Endothelial cell of umbilical vein (primary cell): Measurements from ENCODE around the gene CACNB3. TPM values are rescaled to one million over a fixed set of nuclear protein-coding genes. Genes with fewer than 3 reads are reported as not detected.

ENCODE experiments used
- BruUV-seq: library from RNA; stranded (reverse); fragments of 400-500 nt; replicated peaks from 2 replicates; lab custom pipeline; 2021; lab: Mats Ljungman, UMichigan
- CTCF ChIA-PET: fragments of 300-600, 350-600 bp; sonication (Branson Sonifier 250); formaldehyde crosslinking; loops from one replicate; lab custom pipeline; 2021; ENCODE audit warnings: antibody characterized with exemption, inconsistent platforms; lab: Charles Lee
- POLR2A ChIA-PET: fragments of 300-600, 350-600 bp; sonication (Branson Sonifier 250); formaldehyde crosslinking; loops from one replicate; lab custom pipeline; 2021; ENCODE audit warnings: antibody characterized with exemption, inconsistent platforms; lab: Charles Lee
- DNase-seq: peaks from one replicate; pipeline ENCODE4 v3.0.0-alpha.2; 2011; ENCODE audit warnings: low read depth, low spot score
- FAIRE-seq: peaks from 2 replicates; lab custom pipeline; 2011; peaks lifted over from hg19 to GRCh38; lab: Jason Lieb, UNC
- H2AFZ ChIP-seq: 2 replicates; pipeline ENCODE4 v1.6.0; 2012; ENCODE audit warnings: low read depth, low read length, control low read depth, inconsistent platforms
- H3K27ac ChIP-seq: 2 replicates; pipeline ENCODE4 v1.5.1; 2011; ENCODE audit warnings: low read depth, mild to moderate bottlenecking, control low read depth, low read length, moderate library complexity; ENCODE audit not compliant: insufficient read depth
- H3K27me3 ChIP-seq, 2 experiments: 2 replicates each; pipeline versions ENCODE4 v1.6.0 to v1.6.1; 2011; ENCODE audit warnings: low read length in 2 of 2, mixed read lengths in 1 of 2; ENCODE audit not compliant: control insufficient read depth in 2 of 2, insufficient read depth in 2 of 2
- H3K36me3 ChIP-seq, 2 experiments: 2 replicates in 1 of 2; 3 replicates in 1 of 2; pipeline ENCODE4 v1.5.1; 2011; ENCODE audit warnings: low read length in 2 of 2, mild to moderate bottlenecking in 1 of 2, moderate library complexity in 1 of 2; ENCODE audit not compliant: control insufficient read depth in 2 of 2, insufficient read depth in 2 of 2; ENCODE audit errors: extremely low read depth in 1 of 2
- H3K4me1 ChIP-seq: 3 replicates; pipeline ENCODE4 v1.5.1; 2011; ENCODE audit warnings: mild to moderate bottlenecking, low read length; ENCODE audit not compliant: control insufficient read depth, insufficient read depth; ENCODE audit errors: extremely low read depth
- H3K4me2 ChIP-seq: 2 replicates; pipeline ENCODE4 v1.6.1; 2011; ENCODE audit warnings: low read length, control low read depth, mixed read lengths; ENCODE audit not compliant: insufficient read depth
- H3K4me3 ChIP-seq, 3 experiments: fragments of 200-600 bp in 1 of 3; sonication (generic), shearing (Covaris generic) in 1 of 3; replicated peaks in 1 of 3; 2 replicates each; pipeline ENCODE4 v1.5.1; 2011 to 2016; ENCODE audit warnings: control low read depth in 3 of 3, low read length in 3 of 3, mild to moderate bottlenecking in 2 of 3, inconsistent platforms in 1 of 3, low read depth in 1 of 3, moderate library complexity in 1 of 3; ENCODE audit not compliant: insufficient read depth in 1 of 3
- H3K79me2 ChIP-seq: 2 replicates; pipeline ENCODE4 v1.6.0; 2012; ENCODE audit warnings: low read length, inconsistent platforms; ENCODE audit not compliant: control insufficient read depth, insufficient read depth
- H3K9ac ChIP-seq: replicated peaks from 2 replicates; pipeline ENCODE3; 2011; ENCODE audit warnings: low read length, control low read depth; ENCODE audit not compliant: insufficient read depth; ENCODE audit errors: extremely low read depth
- H3K9me1 ChIP-seq: replicated peaks from 3 replicates; pipeline ENCODE4 v1.6.0; 2011; ENCODE audit warnings: mild to moderate bottlenecking, low read length; ENCODE audit not compliant: control insufficient read depth, insufficient read depth; ENCODE audit errors: extremely low read depth
- H3K9me3 ChIP-seq: replicated peaks from 2 replicates; pipeline ENCODE4 v1.5.1; 2012; ENCODE audit warnings: low read length, inconsistent platforms; ENCODE audit not compliant: control insufficient read depth, insufficient read depth
- H4K20me1 ChIP-seq: replicated peaks from 2 replicates; pipeline ENCODE3; 2011; ENCODE audit warnings: mild to moderate bottlenecking, low read length; ENCODE audit not compliant: control insufficient read depth, insufficient read depth; ENCODE audit errors: extremely low read depth
- EZH2 ChIP-seq: IDR thresholded peaks from 2 replicates; pipeline ENCODE4 v1.6.1; 2012; ENCODE audit warnings: borderline replicate concordance, low read depth, mild to moderate bottlenecking, moderate library complexity, low read length, inconsistent platforms; ENCODE audit not compliant: severe bottlenecking
- FOS ChIP-seq: IDR thresholded peaks from 2 replicates; pipeline ENCODE4 v1.6.1; 2011; ENCODE audit warnings: mild to moderate bottlenecking, low read length, moderate library complexity, borderline replicate concordance; ENCODE audit not compliant: insufficient read depth
- GATA2 ChIP-seq: IDR thresholded peaks from 2 replicates; pipeline ENCODE4 v1.7.0; 2011; ENCODE audit warnings: low read depth, mild to moderate bottlenecking, moderate library complexity, mixed read lengths, low read length; ENCODE audit not compliant: insufficient read length, insufficient read depth
- JUN ChIP-seq: IDR thresholded peaks from 2 replicates; pipeline ENCODE4 v1.6.1; 2011; ENCODE audit warnings: borderline replicate concordance, low read depth; ENCODE audit not compliant: insufficient read length, insufficient read depth
- MAX ChIP-seq: IDR thresholded peaks from 2 replicates; pipeline ENCODE4 v1.6.1; 2011; ENCODE audit not compliant: insufficient read depth, insufficient read length
- MYC ChIP-seq: IDR thresholded peaks from one replicate; pipeline ENCODE4 v1.6.1; 2011; ENCODE audit warnings: mild to moderate bottlenecking, low read depth, low read length
- POLR2A ChIP-seq: IDR thresholded peaks from 2 replicates; pipeline ENCODE4 v1.6.1; 2012; ENCODE audit warnings: low read depth, mild to moderate bottlenecking, control low read depth, low read length
- POLR2AphosphoS5 ChIP-seq: IDR thresholded peaks from 2 replicates; pipeline ENCODE4 v1.6.1; 2012; ENCODE audit warnings: low read depth, mild to moderate bottlenecking, control low read depth, low read length, moderate library complexity; ENCODE audit not compliant: insufficient read depth
- dilution Hi-C: fragments of 300-500 bp; cut with MboI; formaldehyde crosslinking; loops from one replicate; pipeline ENCODE4 v1.15.0; 2019; ENCODE audit warnings: low sequenced_read_pairs; ENCODE audit not compliant: extremely low pct_ligation_motif_present
- intact Hi-C: fragments of 100-400 bp; cut with micrococcal nuclease; formaldehyde crosslinking; loops from one replicate; pipeline ENCODE4 v1.10.0; 2022
- polyA plus RNA-seq, 4 experiments: library from polyadenylated mRNA; depleted of rRNA in 3 of 4; stranded (reverse) in 3 of 4; unstranded in 1 of 4; fragments of >200 nt; gene quantifications; 2 replicates each; pipeline versions ENCODE4 v1.2.1 to v1.2.3, GENCODE V29; 2011 to 2012; ENCODE audit warnings: missing spikeins in 1 of 4
- total RNA-seq: library from RNA; stranded (reverse); gene quantifications from 2 replicates; pipeline ENCODE4 v1.2.3, GENCODE V29; 2021
- TF ChIP-seq, protein P1 (sequence below), 2 donors: IDR thresholded peaks; 1 replicate in 1 of 2; 2 replicates in 1 of 2; pipeline ENCODE4 v1.5.1; 2011; ENCODE audit warnings: low read length in 2 of 2, mild to moderate bottlenecking in 2 of 2, moderate library complexity in 2 of 2, control low read depth in 1 of 2, inconsistent platforms in 1 of 2, low read depth in 1 of 2; ENCODE audit not compliant: insufficient read depth in 1 of 2; ENCODE audit errors: extremely low read depth in 1 of 2

The CACNB3 gene
- total and polyA plus RNA-seq, 2 donors (not counting 3 experiments of a cell fraction or from before 2014, with no cell fraction given): 37.4 to 61.8 TPM

DNA sequence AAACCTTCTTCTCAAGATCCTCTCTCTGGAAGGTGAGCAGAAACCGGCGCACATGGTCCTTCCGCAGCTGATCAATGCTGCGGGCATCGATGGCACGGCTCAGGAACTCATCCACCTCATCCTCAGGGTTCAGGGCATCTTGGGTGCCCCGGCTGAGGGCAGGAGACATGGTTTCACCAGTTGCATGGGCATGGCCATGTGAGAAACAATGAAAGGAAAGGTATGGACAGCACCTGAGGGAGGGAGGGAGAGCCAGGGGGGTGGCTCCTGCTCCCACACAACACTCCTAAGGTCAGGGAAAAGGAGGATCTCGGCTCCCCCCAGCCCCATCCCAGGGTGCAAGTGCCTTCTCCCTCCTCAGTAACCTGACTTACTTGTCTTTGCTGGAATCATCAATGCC lies 43.0 kb upstream of the CACNB3 start:
- H3K27me3 ChIP-seq: no peaks in the 10 kb centered on the region
- DNase-seq (no peak), FAIRE-seq (no peak)
- CTCF ChIA-PET: interaction anchor here (1.5 kb wide), 1 partner anchor 9 kb away, joined by 4 read pairs; no protein-coding TSS in a partner anchor
- no peaks in the 10 kb centered on the region for H4K20me1 ChIP-seq
- no peak overlapping the region for H3K4me2 ChIP-seq
- peaks cover 12% of the 10 kb centered on the region for H3K4me1 ChIP-seq
- no peak overlapping the region for H3K27ac ChIP-seq
- H3K4me3 ChIP-seq: no peak overlapping the region
- no peak overlapping the region for H3K9ac ChIP-seq
- no TSS peak for BruUV-seq
- intact Hi-C loops (no loop called here), dilution Hi-C loops (no loop called here)
- peaks cover 14 to 57% of the 10 kb centered on the region in 2 experiments for H3K36me3 ChIP-seq
- POLR2A ChIA-PET: no interaction called here
- H3K79me2 ChIP-seq: no peaks in the 10 kb centered on the region
- TF ChIP-seq MYC (no peak), POLR2A (no peak)
- no peaks in the 10 kb centered on the region for H3K9me3 ChIP-seq
- H3K9me1 ChIP-seq: no peaks in the 10 kb centered on the region
- H2AFZ ChIP-seq: no peak overlapping the region

- Histone ChIP-seq H3K36me3 (peaks cover 14 to 51% of the 10 kb centered on the region in 2 experiments), H3K4me1 (peaks cover 16% of the 10 kb centered on the region), H2AFZ (no peak overlapping the region), H3K9me3 (no peaks in the 10 kb centered on the region), H4K20me1 (no peaks in the 10 kb centered on the region), H3K4me3 (no peak overlapping the region), H3K79me2 (no peaks in the 10 kb centered on the region), H3K9me1 (no peaks in the 10 kb centered on the region), H3K4me2 (no peak overlapping the region), H3K27ac (no peak overlapping the region), H3K27me3 (no peaks in the 10 kb centered on the region), H3K9ac (no peak overlapping the region)
- no peak for FAIRE-seq
- CTCF ChIA-PET: interaction anchor here (1.0 kb wide), 1 partner anchor 20 kb away, joined by 3 read pairs; no protein-coding TSS in a partner anchor
- intact Hi-C loops: no loop called here
- DNase-seq: no peak
- dilution Hi-C loops: no loop called here
- POLR2A ChIA-PET: no interaction called here
- TF ChIP-seq EZH2 (no peak), FOS (no peak), MYC (no peak), POLR2AphosphoS5 (no peak), POLR2A (no peak), GATA2 (no peak), MAX (no peak), JUN (no peak)
- TF ChIP-seq, protein P1, sequence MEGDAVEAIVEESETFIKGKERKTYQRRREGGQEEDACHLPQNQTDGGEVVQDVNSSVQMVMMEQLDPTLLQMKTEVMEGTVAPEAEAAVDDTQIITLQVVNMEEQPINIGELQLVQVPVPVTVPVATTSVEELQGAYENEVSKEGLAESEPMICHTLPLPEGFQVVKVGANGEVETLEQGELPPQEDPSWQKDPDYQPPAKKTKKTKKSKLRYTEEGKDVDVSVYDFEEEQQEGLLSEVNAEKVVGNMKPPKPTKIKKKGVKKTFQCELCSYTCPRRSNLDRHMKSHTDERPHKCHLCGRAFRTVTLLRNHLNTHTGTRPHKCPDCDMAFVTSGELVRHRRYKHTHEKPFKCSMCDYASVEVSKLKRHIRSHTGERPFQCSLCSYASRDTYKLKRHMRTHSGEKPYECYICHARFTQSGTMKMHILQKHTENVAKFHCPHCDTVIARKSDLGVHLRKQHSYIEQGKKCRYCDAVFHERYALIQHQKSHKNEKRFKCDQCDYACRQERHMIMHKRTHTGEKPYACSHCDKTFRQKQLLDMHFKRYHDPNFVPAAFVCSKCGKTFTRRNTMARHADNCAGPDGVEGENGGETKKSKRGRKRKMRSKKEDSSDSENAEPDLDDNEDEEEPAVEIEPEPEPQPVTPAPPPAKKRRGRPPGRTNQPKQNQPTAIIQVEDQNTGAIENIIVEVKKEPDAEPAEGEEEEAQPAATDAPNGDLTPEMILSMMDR (IDR thresholded peaks at IDR 0.05; ENCODE audit: extremely low read depth in 1 of 2, insufficient read depth in 1 of 2, low read depth in 1 of 2, low read length in 2 of 2): no peak
- BruUV-seq: no TSS peak
These were observed 42.2 kb upstream of the CACNB3 start for GRCh38 chr12:48775991-48776649.
